ENCODE data around the gene ADCY9. TPM values are rescaled to one million over a fixed set of nuclear protein-coding genes. Genes with fewer than 3 reads are reported as not detected.
A peak's percentile ranks its signal among the peaks of the same experiment; 100 is the strongest.

Gene ADCY9
- polyA plus RNA-seq, 1 donor from 2014 or later, result 6.3 TPM

DNA sequence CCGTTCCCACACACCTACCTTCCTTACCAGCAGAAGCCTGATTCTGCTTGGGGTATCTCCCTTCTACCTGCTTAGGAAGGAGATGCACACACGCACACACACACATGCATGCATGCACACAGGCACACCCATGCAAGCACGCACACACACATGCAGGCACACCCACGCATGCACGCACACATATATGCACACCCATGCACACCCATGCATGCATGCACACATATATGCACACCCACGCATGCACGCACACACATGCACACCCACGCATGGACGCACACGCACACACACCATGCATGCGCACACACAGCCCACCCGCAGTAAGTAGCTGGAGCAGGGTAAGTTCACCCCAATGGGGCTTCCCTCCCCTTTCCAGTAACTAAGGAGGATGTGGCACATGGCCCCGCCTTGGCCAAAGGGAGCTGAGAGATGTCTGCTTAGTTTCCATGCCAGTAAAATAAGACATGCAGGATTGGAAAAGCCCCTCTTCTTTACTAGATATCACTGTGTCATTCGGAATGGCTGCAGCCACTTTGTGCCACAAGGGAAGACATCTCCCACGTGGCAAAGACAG, 33.7 kb downstream of the ADCY9 start:
- H3K4me3 ChIP-seq (ENCODE audit: low read length), result no peak overlapping the region
- no peaks in the 10 kb centered on the region for H3K27me3 ChIP-seq (ENCODE audit: insufficient read depth, low read depth, low read length)
- no peaks in the 10 kb centered on the region for H4K20me1 ChIP-seq (ENCODE audit: insufficient read depth)
- H3K27ac ChIP-seq (ENCODE audit: low read length), result no peak overlapping the region
- H3F3A ChIP-seq (ENCODE audit: insufficient read depth, low read length, poor library complexity, severe bottlenecking), result no peaks in the 10 kb centered on the region
- no peaks in the 10 kb centered on the region for H3K36me3 ChIP-seq (ENCODE audit: insufficient read depth, low read length)
- no peaks in the 10 kb centered on the region for H3K9me3 ChIP-seq (ENCODE audit: low read length)
- no peak for TF ChIP-seq POLR2AphosphoS5 (IDR thresholded peaks at IDR 0.05)
- H2AFZ ChIP-seq (ENCODE audit: low read depth, low read length), result no peak overlapping the region
- no peak overlapping the region for H3K9ac ChIP-seq (ENCODE audit: low read length)
- H3K4me2 ChIP-seq (ENCODE audit: low read length), result no peak overlapping the region
- no peaks in the 10 kb centered on the region for H3K79me2 ChIP-seq (replicated peaks; ENCODE audit: insufficient read depth, low read length)
- H3K9me2 ChIP-seq (ENCODE audit: insufficient read depth, low read length), result no peaks in the 10 kb centered on the region

DNA sequence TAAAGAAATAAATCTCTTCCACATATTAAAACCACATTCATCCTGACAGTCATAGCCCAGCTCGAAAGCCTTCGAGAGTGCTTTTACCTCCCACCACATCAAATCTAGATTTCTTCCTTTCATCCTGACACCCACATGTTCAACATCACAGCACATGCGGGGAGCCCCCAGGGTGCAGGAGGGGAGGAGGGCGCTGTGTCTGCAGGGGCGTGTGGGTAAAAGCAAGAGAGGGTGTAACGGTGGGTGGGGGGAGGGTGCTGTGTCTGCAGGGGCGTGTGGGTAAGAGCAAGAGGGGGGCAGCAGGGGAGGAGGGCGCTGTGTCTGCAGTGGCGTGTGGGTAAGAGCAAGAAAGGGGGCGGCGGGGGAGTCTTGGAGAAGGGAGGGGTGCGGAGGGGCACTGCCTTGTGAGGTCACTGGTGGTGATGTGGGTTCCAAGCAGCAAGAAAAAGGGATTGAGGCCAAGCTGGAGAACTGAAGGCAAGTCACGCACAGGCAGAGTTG, 34.7 kb downstream of the ADCY9 start:
- Histone ChIP-seq H3K4me2 (ENCODE audit: low read length) (no peak overlapping the region), H3K27me3 (ENCODE audit: insufficient read depth, low read depth, low read length) (no peaks in the 10 kb centered on the region), H3K27ac (ENCODE audit: low read length) (peak overlapping the region; percentile 45), H3K9me2 (ENCODE audit: insufficient read depth, low read length) (no peaks in the 10 kb centered on the region), H3K36me3 (ENCODE audit: insufficient read depth, low read length) (no peaks in the 10 kb centered on the region), H3K9ac (ENCODE audit: low read length) (peak overlapping the region; percentile 2), H3F3A (ENCODE audit: insufficient read depth, low read length, poor library complexity, severe bottlenecking) (no peaks in the 10 kb centered on the region), H3K9me3 (ENCODE audit: low read length) (no peaks in the 10 kb centered on the region), H4K20me1 (ENCODE audit: insufficient read depth) (no peaks in the 10 kb centered on the region), H3K4me3 (ENCODE audit: low read length) (peak overlapping the region; percentile 16), H3K79me2 (replicated peaks; ENCODE audit: insufficient read depth, low read length) (no peaks in the 10 kb centered on the region), H2AFZ (ENCODE audit: low read depth, low read length) (no peak overlapping the region)
- no peak for TF ChIP-seq MXI1 (conservative IDR thresholded peaks at IDR 0.05; ENCODE audit: poor library complexity, severe bottlenecking)
- TF ChIP-seq, protein P1, sequence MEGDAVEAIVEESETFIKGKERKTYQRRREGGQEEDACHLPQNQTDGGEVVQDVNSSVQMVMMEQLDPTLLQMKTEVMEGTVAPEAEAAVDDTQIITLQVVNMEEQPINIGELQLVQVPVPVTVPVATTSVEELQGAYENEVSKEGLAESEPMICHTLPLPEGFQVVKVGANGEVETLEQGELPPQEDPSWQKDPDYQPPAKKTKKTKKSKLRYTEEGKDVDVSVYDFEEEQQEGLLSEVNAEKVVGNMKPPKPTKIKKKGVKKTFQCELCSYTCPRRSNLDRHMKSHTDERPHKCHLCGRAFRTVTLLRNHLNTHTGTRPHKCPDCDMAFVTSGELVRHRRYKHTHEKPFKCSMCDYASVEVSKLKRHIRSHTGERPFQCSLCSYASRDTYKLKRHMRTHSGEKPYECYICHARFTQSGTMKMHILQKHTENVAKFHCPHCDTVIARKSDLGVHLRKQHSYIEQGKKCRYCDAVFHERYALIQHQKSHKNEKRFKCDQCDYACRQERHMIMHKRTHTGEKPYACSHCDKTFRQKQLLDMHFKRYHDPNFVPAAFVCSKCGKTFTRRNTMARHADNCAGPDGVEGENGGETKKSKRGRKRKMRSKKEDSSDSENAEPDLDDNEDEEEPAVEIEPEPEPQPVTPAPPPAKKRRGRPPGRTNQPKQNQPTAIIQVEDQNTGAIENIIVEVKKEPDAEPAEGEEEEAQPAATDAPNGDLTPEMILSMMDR (IDR thresholded peaks at IDR 0.05; ENCODE audit: poor library complexity, severe bottlenecking), result no peak
- TF ChIP-seq, protein P2, sequence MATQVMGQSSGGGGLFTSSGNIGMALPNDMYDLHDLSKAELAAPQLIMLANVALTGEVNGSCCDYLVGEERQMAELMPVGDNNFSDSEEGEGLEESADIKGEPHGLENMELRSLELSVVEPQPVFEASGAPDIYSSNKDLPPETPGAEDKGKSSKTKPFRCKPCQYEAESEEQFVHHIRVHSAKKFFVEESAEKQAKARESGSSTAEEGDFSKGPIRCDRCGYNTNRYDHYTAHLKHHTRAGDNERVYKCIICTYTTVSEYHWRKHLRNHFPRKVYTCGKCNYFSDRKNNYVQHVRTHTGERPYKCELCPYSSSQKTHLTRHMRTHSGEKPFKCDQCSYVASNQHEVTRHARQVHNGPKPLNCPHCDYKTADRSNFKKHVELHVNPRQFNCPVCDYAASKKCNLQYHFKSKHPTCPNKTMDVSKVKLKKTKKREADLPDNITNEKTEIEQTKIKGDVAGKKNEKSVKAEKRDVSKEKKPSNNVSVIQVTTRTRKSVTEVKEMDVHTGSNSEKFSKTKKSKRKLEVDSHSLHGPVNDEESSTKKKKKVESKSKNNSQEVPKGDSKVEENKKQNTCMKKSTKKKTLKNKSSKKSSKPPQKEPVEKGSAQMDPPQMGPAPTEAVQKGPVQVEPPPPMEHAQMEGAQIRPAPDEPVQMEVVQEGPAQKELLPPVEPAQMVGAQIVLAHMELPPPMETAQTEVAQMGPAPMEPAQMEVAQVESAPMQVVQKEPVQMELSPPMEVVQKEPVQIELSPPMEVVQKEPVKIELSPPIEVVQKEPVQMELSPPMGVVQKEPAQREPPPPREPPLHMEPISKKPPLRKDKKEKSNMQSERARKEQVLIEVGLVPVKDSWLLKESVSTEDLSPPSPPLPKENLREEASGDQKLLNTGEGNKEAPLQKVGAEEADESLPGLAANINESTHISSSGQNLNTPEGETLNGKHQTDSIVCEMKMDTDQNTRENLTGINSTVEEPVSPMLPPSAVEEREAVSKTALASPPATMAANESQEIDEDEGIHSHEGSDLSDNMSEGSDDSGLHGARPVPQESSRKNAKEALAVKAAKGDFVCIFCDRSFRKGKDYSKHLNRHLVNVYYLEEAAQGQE (IDR thresholded peaks at IDR 0.05; ENCODE audit: borderline replicate concordance), result no peak
- TF ChIP-seq EP300 (conservative IDR thresholded peaks at IDR 0.05; ENCODE audit: poor library complexity, severe bottlenecking), result no peak
- no peak for TF ChIP-seq TAF1 (IDR thresholded peaks at IDR 0.05; ENCODE audit: low read depth)
- TF ChIP-seq SMC3 (conservative IDR thresholded peaks at IDR 0.05; ENCODE audit: poor library complexity), result no peak
- TF ChIP-seq RAD21 (conservative IDR thresholded peaks at IDR 0.05), result no peak
- TF ChIP-seq POLR2AphosphoS5 (IDR thresholded peaks at IDR 0.05), result no peak
- TF ChIP-seq EZH2 (IDR thresholded peaks at IDR 0.05; ENCODE audit: borderline replicate concordance, insufficient read depth, low read length, poor library complexity, severe bottlenecking), result no peak

All from neural cell (in vitro differentiated cells).